Activated CD4-positive, alpha-beta memory T cell treated with anti-CD3 and anti-CD28 coated beads for 36 hours (primary cell): Measurements from ENCODE around the gene ATP6V1B1. TPM values are rescaled to one million over a fixed set of nuclear protein-coding genes. Genes with fewer than 3 reads are reported as not detected.
A peak's percentile ranks its signal among the peaks of the same experiment; 100 is the strongest.

Source experiments
- CTCF ChIA-PET: fragments of 350-600 bp; sonication (Branson Sonifier 250); formaldehyde crosslinking; loops from one replicate; lab custom pipeline; 2021; ENCODE audit warnings: antibody characterized with exemption, inconsistent platforms; lab: Charles Lee
- POLR2A ChIA-PET: fragments of 350-600 bp; sonication (Branson Sonifier 250); formaldehyde crosslinking; loops from one replicate; lab custom pipeline; 2021; ENCODE audit warnings: antibody characterized with exemption; lab: Charles Lee
- DNase-seq: peaks from one replicate; pipeline ENCODE4 v3.0.0-alpha.2; 2020
- H3K27ac Mint-ChIP-seq: one replicate; pipeline ENCODE4 v1.8.0; 2021; ENCODE audit warnings: mixed read lengths
- H3K27me3 Mint-ChIP-seq: one replicate; pipeline ENCODE4 v1.8.0; 2021; ENCODE audit warnings: mixed read lengths
- H3K36me3 Mint-ChIP-seq: one replicate; pipeline ENCODE4 v1.8.0; 2021; ENCODE audit warnings: mixed read lengths
- H3K4me1 Mint-ChIP-seq: one replicate; pipeline ENCODE4 v1.8.0; 2021; ENCODE audit warnings: low read depth, mixed read lengths
- H3K4me3 Mint-ChIP-seq: one replicate; pipeline ENCODE4 v1.8.0; 2021; ENCODE audit warnings: mild to moderate bottlenecking, mixed read lengths
- H3K9me3 Mint-ChIP-seq: one replicate; pipeline ENCODE4 v1.8.0; 2021; ENCODE audit warnings: mixed read lengths
- intact Hi-C: fragments of 100-400 bp; cut with micrococcal nuclease; formaldehyde crosslinking; loops from one replicate; pipeline ENCODE4 v1.15.1; 2023
- total RNA-seq, 2 experiments: library from RNA; stranded (reverse); gene quantifications; one replicate each; pipeline ENCODE4 v1.2.3, GENCODE V29; 2021

The ATP6V1B1 gene
- total RNA-seq, 2 experiments from 2014 or later = not detected

GRCh38 chr2:70965506-70965905 lies 29.8 kb downstream of the ATP6V1B1 start:
- intact Hi-C loops = loop anchor here (1.0 to 2.0 kb wide), 4 partner anchors 12 to 36 kb away; no protein-coding TSS in a partner anchor
- H3K4me3 Mint-ChIP-seq = peak overlapping the region; percentile 76
- ChIA-PET POLR2A (interaction anchor here (1.2 kb wide), 1 partner anchor 13 kb away, joined by 4 read pairs; the partner anchor contains the start of gene ANKRD53), CTCF (interaction anchor here (0.7 to 5.1 kb wide), 8 partner anchors 9 to 36 kb away, joined by 3 to 64 read pairs (median 16); partner anchors contain the start of gene ANKRD53)
- H3K27ac Mint-ChIP-seq = no peak overlapping the region
- H3K36me3 Mint-ChIP-seq = no peaks in the 10 kb centered on the region
- peaks cover 3% of the 10 kb centered on the region for H3K4me1 Mint-ChIP-seq
- H3K9me3 Mint-ChIP-seq = no peaks in the 10 kb centered on the region
- H3K27me3 Mint-ChIP-seq = peaks cover 16% of the 10 kb centered on the region
- DNase-seq = no peak

- no peaks in the 10 kb centered on the region for H3K36me3 Mint-ChIP-seq
- no peak overlapping the region for H3K27ac Mint-ChIP-seq
- no peak for DNase-seq
- intact Hi-C loops = no loop called here
- ChIA-PET POLR2A (no interaction called here), CTCF (interaction anchor here (0.9 to 5.1 kb wide), 10 partner anchors 8 to 178 kb away, joined by 3 to 64 read pairs (median 10); partner anchors contain the start of gene ANKRD53)
- no peak overlapping the region for H3K4me3 Mint-ChIP-seq
- H3K9me3 Mint-ChIP-seq = no peaks in the 10 kb centered on the region
- peaks cover 3% of the 10 kb centered on the region for H3K4me1 Mint-ChIP-seq
- H3K27me3 Mint-ChIP-seq = peaks cover 16% of the 10 kb centered on the region
Measured at GRCh38 chr2:70966681-70967080, 31.0 kb downstream of the ATP6V1B1 start.

GRCh38 chr2:70967189-70967588 lies 31.5 kb downstream of the ATP6V1B1 start:
- no peak for DNase-seq
- Mint-ChIP-seq H3K27ac (no peak overlapping the region), H3K36me3 (no peaks in the 10 kb centered on the region)

GRCh38 chr2:70974592-70974991 lies 38.9 kb downstream of the ATP6V1B1 start:
- DNase-seq = no peak
- Mint-ChIP-seq H3K27me3 (no peaks in the 10 kb centered on the region), H3K4me3 (no peak overlapping the region), H3K4me1 (peaks cover 13% of the 10 kb centered on the region), H3K9me3 (no peaks in the 10 kb centered on the region), H3K36me3 (no peaks in the 10 kb centered on the region), H3K27ac (no peak overlapping the region)
- ChIA-PET CTCF (interaction anchor here (1.3 to 2.6 kb wide), 3 partner anchors 10 to 27 kb away, joined by 10 to 17 read pairs (median 10); no protein-coding TSS in a partner anchor), POLR2A (interaction anchor here (1.0 kb wide), 1 partner anchor 9 kb away, joined by 4 read pairs; no protein-coding TSS in a partner anchor)
- intact Hi-C loops = no loop called here

More at GRCh38 chr2:70967189-70967588, 31.5 kb downstream of the ATP6V1B1 start:
- H3K4me1 Mint-ChIP-seq = peaks cover 3% of the 10 kb centered on the region
- intact Hi-C loops = no loop called here
- no peaks in the 10 kb centered on the region for H3K9me3 Mint-ChIP-seq
- peaks cover 16% of the 10 kb centered on the region for H3K27me3 Mint-ChIP-seq
- POLR2A ChIA-PET = no interaction called here
- H3K4me3 Mint-ChIP-seq = no peak overlapping the region
- CTCF ChIA-PET = interaction anchor here (0.9 to 5.1 kb wide), 8 partner anchors 9 to 178 kb away, joined by 3 to 64 read pairs (median 3); no protein-coding TSS in a partner anchor

- no peak overlapping the region for H3K27ac Mint-ChIP-seq
- no peak overlapping the region for H3K4me3 Mint-ChIP-seq
- ChIA-PET POLR2A (no interaction called here), CTCF (interaction anchor here (1.3 to 2.6 kb wide), 3 partner anchors 10 to 26 kb away, joined by 10 to 17 read pairs (median 10); no protein-coding TSS in a partner anchor)
- intact Hi-C loops = no loop called here
- H3K4me1 Mint-ChIP-seq = peaks cover 13% of the 10 kb centered on the region
- DNase-seq = no peak
- H3K9me3 Mint-ChIP-seq = no peaks in the 10 kb centered on the region
- H3K36me3 Mint-ChIP-seq = no peaks in the 10 kb centered on the region
- H3K27me3 Mint-ChIP-seq = no peaks in the 10 kb centered on the region
Measured at GRCh38 chr2:70975237-70975636, 39.5 kb downstream of the ATP6V1B1 start.

GRCh38 chr2:70977605-70978205 lies 42.0 kb downstream of the ATP6V1B1 start:
- peaks cover 13% of the 10 kb centered on the region for H3K4me1 Mint-ChIP-seq
- H3K9me3 Mint-ChIP-seq = no peaks in the 10 kb centered on the region
- peak overlapping the region; percentile 64 for H3K4me3 Mint-ChIP-seq
- H3K36me3 Mint-ChIP-seq = no peaks in the 10 kb centered on the region
- intact Hi-C loops = loop anchor here (1.0 kb wide), 2 partner anchors 12 to 18 kb away; no protein-coding TSS in a partner anchor
- CTCF ChIA-PET = interaction anchor here (0.7 to 2.4 kb wide), 5 partner anchors 9 to 94 kb away, joined by 3 to 15 read pairs (median 6); no protein-coding TSS in a partner anchor
- no peaks in the 10 kb centered on the region for H3K27me3 Mint-ChIP-seq
- peak overlapping the region; percentile 59 for H3K27ac Mint-ChIP-seq
- peak; percentile 66 for DNase-seq
- POLR2A ChIA-PET = interaction anchor here (1.2 kb wide), 1 partner anchor 12 kb away, joined by 4 read pairs; no protein-coding TSS in a partner anchor

- Mint-ChIP-seq H3K27ac (peak within 1 kb of the TSS; percentile 59), H3K4me3 (peak within 1 kb of the TSS; percentile 64), H3K27me3 (no peaks in the 10 kb centered on the region), H3K4me1 (peaks cover 13% of the 10 kb centered on the region), H3K36me3 (no peaks in the 10 kb centered on the region), H3K9me3 (no peaks in the 10 kb centered on the region)
- ChIA-PET POLR2A (interaction anchor here (1.2 kb wide), 1 partner anchor 13 kb away, joined by 4 read pairs; no protein-coding TSS in a partner anchor), CTCF (interaction anchor here (0.6 to 2.4 kb wide), 6 partner anchors 8 to 93 kb away, joined by 3 to 15 read pairs (median 5); no protein-coding TSS in a partner anchor)
- peak; percentile 25 for DNase-seq
- intact Hi-C loops = no loop called here
Measured at GRCh38 chr2:70978341-70979179, 42.9 kb downstream of the ATP6V1B1 start, which contains the start of gene ANKRD53. Gene ANKRD53, plus strand, starts transcription at chr2:70978630. Its CDS starts 16 bp downstream, at chr2:70978646.

DNA sequence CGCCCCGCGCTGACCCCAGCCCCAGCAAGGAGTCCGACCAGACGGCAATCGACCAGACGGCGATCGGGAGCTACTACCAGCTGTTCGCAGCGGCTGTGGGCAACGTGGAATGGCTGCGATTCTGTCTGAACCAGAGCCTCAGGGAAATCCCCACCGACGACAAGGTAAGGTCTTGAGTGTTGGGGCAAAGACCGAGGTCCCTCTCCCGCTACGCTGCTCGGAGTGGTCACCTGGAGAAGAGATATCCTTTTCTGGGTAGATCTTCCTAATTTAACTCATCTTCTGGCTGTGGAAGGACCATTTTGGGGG lies 43.4 kb downstream of the ATP6V1B1 start:
- no peaks in the 10 kb centered on the region for H3K27me3 Mint-ChIP-seq
- no peak for DNase-seq
- H3K9me3 Mint-ChIP-seq = no peaks in the 10 kb centered on the region
- POLR2A ChIA-PET = no interaction called here
- peaks cover 13% of the 10 kb centered on the region for H3K4me1 Mint-ChIP-seq
- H3K4me3 Mint-ChIP-seq = no peak overlapping the region
- no peak overlapping the region for H3K27ac Mint-ChIP-seq
- H3K36me3 Mint-ChIP-seq = no peaks in the 10 kb centered on the region
- CTCF ChIA-PET = interaction anchor here (0.6 to 2.4 kb wide), 2 partner anchors 14 to 18 kb away, joined by 4 to 15 read pairs; no protein-coding TSS in a partner anchor
- intact Hi-C loops = no loop called here

DNA sequence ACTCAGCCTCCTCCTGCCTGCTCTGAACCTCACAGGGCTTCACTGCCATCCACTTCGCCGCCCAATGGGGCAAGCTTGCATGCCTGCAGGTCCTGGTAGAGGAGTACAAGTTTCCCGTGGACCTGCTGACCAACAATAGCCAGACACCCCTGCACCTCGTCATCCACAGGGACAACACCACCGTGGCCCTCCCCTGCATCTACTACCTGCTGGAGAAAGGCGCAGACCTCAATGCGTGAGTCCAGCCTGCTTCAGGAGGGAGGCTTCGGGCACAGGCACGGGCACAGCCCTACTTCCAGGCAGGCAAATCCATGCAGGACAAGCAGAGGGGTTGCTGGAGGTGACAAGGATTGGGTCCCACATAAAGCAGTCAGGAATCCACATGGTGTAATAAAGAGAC lies 43.9 kb downstream of the ATP6V1B1 start:
- ChIA-PET CTCF (interaction anchor here (0.6 to 2.4 kb wide), 3 partner anchors 15 to 22 kb away, joined by 4 to 15 read pairs (median 7); no protein-coding TSS in a partner anchor), POLR2A (no interaction called here)
- Mint-ChIP-seq H3K27me3 (no peaks in the 10 kb centered on the region), H3K36me3 (no peaks in the 10 kb centered on the region), H3K27ac (no peak overlapping the region), H3K4me3 (no peak overlapping the region), H3K4me1 (peaks cover 17% of the 10 kb centered on the region), H3K9me3 (no peaks in the 10 kb centered on the region)
- intact Hi-C loops = loop anchor here (10.0 kb wide), 1 partner anchor 685 kb away; the partner anchor contains the start of gene SNRPG
- DNase-seq = peak; percentile 4

DNA sequence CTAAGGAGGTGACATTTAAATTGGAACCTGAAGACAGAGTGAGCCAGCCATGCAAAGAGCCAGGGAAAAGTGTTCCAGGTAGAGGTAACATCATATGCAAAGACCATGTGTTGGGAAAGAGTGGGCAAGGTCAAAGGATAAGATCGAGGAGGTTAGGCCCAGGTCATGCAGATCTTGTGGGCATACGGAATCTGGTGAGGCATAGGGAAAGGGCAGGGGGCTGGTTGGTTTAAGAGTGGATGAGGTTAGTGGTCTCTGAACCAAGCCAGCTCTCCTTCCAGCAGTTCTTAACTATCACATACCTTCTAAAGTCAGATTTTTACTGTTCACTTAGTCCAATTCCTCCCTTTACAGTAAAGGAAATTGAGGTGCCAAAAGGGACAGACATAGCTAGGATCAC lies 45.7 kb downstream of the ATP6V1B1 start:
- H3K4me3 Mint-ChIP-seq = no peak overlapping the region
- peaks cover 7% of the 10 kb centered on the region for H3K36me3 Mint-ChIP-seq
- POLR2A ChIA-PET = no interaction called here
- no peaks in the 10 kb centered on the region for H3K9me3 Mint-ChIP-seq
- H3K4me1 Mint-ChIP-seq = peaks cover 25% of the 10 kb centered on the region
- intact Hi-C loops = loop anchor here (10.0 kb wide), 1 partner anchor 687 kb away; the partner anchor contains the start of gene SNRPG
- DNase-seq = peak; percentile 1
- no peaks in the 10 kb centered on the region for H3K27me3 Mint-ChIP-seq
- CTCF ChIA-PET = interaction anchor here (5.0 kb wide), 1 partner anchor 15 kb away, joined by 54 read pairs; no protein-coding TSS in a partner anchor
- no peak overlapping the region for H3K27ac Mint-ChIP-seq
